ENCODE measurements around the gene GCGR.

Gene GCGR

DNA sequence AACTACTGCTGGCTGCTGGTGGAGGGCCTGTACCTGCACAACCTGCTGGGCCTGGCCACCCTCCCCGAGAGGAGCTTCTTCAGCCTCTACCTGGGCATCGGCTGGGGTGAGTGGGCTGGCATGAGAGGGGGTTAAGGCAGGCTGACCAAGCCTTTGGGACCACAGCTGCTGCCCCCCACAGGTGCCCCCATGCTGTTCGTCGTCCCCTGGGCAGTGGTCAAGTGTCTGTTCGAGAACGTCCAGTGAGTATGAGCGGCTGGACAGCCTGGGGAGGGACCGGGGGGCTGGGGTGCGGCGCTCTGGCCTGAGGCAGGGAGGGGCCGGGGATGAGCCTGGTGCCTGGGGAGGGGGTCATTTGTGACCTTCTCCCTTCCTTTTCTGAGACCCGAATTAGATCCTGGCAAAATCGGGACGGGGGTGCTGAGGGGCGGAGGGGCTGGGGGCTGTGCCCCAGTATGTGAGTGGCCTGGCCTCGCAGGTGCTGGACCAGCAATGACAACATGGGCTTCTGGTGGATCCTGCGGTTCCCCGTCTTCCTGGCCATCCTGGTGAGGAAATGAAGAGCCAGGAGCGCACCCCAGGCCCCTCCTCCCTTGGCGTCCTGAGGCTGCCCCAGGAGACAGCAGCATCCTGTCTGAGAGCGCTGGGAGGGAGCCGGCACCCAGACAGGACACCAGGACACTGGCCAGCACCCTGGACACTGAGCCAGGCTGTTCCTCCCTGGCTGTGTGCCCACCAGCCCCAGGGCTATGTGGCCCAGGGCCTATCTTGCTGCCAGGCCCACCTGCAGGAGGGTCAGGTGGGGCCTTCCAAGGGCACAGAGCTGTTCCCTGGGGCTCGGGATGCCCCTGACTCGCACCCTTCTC lies 8.0 kb downstream of the GCGR start:
- DNase-seq (ENCODE audit: low read depth in 2 of 2), result no peak

DNA sequence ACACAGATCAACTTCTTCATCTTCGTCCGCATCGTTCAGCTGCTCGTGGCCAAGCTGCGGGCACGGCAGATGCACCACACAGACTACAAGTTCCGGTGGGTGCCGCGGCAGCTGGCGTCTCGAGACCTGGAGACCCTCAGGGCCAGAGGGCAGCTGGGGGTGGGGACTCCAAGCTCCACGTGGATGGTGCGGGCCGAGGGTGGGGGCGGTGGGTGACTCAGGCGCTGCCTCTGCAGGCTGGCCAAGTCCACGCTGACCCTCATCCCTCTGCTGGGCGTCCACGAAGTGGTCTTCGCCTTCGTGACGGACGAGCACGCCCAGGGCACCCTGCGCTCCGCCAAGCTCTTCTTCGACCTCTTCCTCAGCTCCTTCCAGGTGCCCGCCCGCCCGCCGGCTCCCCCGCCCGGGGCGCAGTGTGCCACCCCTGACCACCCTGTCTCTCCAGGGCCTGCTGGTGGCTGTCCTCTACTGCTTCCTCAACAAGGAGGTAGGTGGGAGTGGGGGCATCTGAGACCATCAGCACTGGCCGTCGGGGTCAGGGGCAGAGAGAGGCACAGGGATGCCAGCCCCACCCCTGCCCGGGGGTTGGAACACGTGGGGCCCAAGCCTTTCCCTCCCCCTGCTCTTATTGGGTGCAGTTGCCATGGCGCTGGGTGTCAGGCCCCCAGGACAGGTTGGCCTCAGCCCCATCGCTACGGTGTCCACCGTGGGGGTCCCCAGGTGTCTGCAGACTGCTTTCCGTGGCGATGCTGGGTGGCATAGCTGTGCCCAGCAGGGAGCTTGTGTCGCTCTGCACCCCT lies 8.8 kb downstream of the GCGR start:
- no peak for DNase-seq (ENCODE audit: low read depth in 2 of 2)

DNA sequence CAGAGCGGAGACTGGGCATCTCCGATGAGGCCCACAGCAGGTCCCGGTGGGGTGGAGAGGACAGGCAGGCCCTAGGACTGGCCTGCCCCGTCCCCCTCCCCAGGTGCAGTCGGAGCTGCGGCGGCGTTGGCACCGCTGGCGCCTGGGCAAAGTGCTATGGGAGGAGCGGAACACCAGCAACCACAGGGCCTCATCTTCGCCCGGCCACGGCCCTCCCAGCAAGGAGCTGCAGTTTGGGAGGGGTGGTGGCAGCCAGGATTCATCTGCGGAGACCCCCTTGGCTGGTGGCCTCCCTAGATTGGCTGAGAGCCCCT lies 9.4 kb downstream of the GCGR start:
- no peak for DNase-seq (ENCODE audit: low read depth in 2 of 2)

DNA sequence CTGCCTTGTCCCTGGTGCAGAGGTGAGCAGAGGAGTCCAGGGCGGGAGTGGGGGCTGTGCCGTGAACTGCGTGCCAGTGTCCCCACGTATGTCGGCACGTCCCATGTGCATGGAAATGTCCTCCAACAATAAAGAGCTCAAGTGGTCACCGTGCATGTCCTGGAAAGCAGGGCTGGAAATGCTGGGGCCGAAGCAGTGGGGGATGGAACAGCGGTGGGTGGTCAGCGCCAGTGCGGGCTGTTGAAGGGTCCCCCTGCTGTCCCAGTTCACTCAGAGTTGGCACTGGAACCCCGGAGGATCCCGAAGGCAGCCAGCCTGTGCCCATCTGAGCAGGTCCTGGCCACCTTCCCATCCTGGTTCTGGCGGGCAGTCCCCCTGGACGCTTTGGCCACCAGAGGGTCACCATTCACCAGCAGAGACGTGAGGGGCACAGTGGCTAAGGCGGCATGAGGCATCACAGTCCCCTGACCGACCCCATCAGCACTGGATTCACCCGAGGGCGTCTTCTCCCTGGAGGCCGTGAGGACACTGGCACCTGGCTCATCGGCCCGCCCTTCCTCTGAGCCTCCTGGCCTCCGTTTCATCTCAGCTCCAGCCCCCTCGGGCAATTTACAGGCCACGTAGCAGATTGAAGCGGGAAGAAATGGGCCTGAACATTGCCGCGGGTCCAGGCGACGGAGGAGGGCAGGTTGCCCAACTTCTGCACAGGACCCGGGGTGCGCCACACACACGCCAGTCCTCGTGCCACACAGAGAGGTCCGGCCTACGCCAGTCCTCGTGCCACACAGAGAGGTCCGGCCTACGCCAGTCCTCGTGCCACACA lies 10.1 kb downstream of the GCGR start:
- DNase-seq (ENCODE audit: low read depth in 2 of 2), result no peak

GRCh38 chr17:81814748-81815645 lies 11.0 kb downstream of the GCGR start:
- DNase-seq (ENCODE audit: low read depth in 2 of 2), result no peak

GRCh38 chr17:81815646-81815986 lies 11.7 kb downstream of the GCGR start:
- DNase-seq (ENCODE audit: low read depth in 2 of 2), result no peak

GRCh38 chr17:81817758-81818147 lies 13.8 kb downstream of the GCGR start:
- no peak for DNase-seq (ENCODE audit: low read depth in 2 of 2)

DNA sequence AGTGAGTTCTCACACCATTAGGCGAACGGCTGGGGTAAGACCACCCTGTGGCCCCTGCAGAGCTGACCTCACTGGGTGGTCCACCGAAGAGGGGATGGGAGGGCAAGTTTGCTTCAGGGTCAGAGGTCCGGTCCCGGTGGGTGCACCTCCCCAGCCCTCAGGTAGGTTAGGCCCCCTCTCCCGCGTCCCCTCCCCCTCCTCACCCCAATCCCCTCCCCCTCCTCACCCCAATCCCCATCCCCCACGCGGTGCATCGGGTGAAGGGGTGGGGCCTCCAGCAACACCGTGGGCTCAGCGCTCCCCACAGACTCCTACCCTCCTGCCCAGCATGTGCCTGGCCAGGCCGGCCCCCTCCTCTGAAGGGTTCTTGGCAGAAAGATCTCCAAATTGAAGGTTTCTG lies 15.8 kb downstream of the GCGR start:
- no peak for DNase-seq (ENCODE audit: low read depth in 2 of 2)

DNA sequence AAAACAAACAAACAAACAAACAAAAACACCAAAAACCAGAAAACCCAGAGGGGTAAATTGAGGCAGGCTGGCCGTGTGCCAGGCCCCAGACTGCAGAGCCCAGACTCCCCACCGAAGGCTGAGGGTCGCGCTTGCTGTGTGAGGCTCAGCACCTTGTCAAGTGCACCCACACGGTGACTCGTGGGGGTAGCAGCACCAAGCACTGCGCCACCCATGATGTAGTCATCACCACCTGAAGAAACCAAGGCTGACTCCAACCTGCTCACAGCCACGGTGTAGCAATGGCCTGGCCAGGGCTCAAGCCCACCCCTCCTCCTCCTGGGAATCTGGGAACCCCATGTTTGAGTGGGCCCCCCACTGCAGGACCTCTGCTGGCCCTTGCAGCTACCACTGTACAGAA lies 17.2 kb downstream of the GCGR start:
- DNase-seq (ENCODE audit: low read depth in 2 of 2), result no peak

DNA sequence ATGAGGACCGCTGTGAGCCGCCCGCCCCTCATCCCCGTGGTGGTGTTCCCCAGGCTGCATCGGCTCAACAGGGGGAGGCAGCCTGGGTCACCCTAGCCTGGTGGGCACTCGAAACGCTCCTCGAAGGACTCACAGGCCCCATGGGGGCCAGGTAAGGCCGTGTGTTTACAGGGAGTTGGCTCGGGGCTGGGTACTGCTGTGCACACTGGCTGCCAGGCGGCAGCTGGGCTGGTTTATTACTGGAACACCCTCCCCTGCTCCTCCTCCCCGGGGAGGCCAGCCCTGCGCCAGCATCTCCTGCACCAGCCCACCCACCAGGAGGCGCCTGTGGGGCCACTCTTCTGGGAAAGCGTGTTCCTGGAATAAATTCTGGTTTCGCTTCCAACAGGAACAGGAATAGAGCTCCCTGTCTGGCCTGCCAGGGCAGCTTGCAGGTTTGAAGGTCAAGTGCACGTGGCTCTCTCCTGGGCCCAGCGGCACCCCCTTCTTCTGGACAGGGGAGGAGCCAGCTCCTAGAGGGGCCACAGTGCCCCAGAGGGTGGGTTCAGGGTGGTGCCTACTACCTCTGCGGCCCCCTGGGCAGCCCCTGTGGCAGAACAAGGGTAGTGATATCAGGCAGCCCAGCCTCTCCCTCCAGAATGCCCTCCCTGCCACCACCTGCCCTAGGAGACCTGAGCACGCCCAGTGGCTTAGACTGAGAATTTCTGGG lies 17.8 kb downstream of the GCGR start:
- no peak for DNase-seq (ENCODE audit: low read depth in 2 of 2)

- DNase-seq (ENCODE audit: low read depth in 2 of 2), result no peak
Measured at GRCh38 chr17:81822312-81822637, 18.3 kb downstream of the GCGR start.

DNA sequence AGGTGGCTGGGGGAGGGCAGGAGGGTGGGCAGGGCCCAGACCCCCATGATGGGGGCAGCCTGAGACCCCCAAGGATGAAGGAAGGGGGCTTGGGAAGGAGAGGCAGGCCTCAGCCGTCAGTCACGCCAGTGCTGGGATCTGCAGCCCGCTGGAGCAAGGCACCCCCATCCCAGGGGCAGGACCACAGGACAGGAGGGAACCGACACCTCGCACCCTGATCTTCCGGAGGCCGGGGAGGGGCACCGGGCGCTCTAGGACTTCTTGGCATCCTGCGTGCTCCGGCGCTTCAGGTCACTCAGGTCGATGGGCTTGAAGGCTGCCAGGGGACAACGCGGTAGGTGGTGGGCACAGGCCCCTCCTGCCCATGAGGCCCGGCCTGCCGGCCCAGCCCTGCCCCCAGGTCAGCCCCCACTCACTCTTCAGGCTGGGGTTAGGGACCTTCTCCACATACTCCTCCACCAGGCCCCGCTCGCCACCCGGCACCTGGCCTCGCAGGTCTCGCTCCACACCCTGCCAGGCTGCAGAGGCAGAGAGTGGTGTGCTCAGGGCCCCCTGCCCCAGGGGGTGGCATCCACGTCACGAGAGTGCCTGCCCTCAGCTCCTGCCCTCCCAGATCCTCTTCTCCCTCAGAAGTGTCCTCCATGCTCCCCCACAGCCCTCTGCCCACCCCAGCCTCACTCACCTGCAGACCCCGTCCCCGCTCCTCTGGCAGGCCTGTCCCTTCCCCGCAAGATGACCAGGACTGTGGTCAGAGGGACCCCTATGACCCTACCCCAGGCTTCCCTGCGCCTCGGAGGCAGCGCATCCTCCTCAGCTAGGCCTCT lies 19.3 kb downstream of the GCGR start:
- no peak for DNase-seq (ENCODE audit: low read depth in 2 of 2)

DNA sequence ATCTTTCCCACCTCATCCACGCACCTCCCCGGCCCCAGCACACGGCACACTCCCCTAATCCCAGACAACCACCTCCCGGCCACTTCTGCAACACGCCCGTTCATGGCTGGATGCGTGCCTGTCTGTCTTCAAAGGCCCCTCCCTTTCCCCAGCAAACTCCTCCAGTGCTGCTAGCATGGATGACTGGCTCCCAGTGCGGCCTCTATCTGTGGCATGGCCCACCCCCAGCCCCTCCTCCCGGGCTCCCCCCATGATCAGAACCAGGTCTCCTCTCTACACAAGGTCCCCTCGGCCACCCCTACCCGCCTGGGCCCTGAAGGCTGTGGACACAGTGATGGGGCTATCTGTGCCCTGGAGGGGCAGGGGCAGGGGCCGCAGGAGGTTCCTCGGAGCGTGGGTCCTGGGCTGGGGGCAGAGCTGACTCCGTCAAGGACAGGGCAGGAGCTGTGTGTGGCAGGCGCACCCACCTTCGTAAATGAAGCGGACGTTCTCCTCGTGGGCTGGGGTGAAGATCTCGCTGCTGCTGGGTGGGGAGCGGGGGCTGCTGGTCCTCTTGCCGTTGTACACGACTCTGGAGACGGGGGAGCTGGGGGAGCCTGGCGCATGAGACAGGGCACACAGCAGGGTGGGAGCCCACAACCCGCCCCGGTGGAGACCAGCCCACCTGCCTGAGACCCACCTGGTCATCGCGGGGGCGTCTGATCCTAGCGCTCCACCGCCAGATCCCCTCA lies 20.0 kb downstream of the GCGR start:
- no peak for DNase-seq (ENCODE audit: low read depth in 2 of 2)

DNA sequence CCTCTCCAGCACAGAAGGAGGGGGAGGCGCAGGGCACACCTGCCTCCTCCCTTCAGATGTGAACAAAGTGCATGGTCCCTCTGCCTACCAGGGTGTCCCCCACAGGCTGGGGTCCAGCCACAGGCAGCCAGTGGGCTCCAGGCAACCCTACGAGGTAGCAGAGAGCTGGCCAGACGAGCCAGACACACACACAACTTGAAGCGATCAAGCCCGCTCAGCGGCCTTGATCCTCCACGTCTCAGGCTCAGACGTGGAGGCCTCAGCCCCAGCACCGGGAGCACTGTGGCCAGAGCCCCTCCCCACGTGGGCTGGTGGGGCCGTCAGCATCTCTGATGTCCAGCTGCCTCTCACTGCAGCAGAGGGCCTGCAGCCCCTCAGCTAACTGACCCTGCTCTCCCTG lies 20.6 kb downstream of the GCGR start:
- DNase-seq (ENCODE audit: low read depth in 2 of 2), result no peak

- DNase-seq (ENCODE audit: low read depth in 2 of 2), result no peak
Measured at GRCh38 chr17:81825841-81826466, 22.0 kb downstream of the GCGR start.

GRCh38 chr17:81828656-81829055 lies 24.7 kb downstream of the GCGR start:
- no peak for DNase-seq (ENCODE audit: low read depth in 2 of 2)

DNA sequence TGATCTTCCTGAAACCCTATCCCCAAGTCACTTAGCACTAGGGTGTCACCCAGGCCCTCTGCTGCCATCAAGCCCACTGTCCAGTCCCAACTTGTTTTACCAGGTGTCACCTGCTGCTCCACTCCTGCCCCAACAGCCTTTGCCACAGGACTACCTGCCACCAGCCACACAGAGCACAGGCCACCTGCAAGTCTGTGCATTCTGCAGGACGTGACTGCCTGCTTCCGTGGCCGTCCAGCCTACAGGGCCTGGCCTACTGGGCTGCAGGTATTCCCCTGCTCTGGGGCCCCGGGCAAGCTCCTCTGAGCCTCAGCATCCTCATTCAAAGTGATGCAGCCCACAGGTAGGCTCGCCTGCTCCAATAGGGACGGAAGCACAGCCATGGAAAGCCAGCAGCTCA lies 25.9 kb downstream of the GCGR start:
- no peak for DNase-seq (ENCODE audit: low read depth in 2 of 2)

GRCh38 chr17:81831563-81831956 lies 27.6 kb downstream of the GCGR start:
- DNase-seq (ENCODE audit: low read depth in 2 of 2), result no peak
